ENCODE results near the gene PBRM1. TPM values are rescaled to one million over a fixed set of nuclear protein-coding genes. Genes with fewer than 3 reads are reported as not detected.

The PBRM1 gene
- total and polyA plus RNA-seq, 2 of the 13 experiments (the other 11 are each of a cell fraction or from before 2014, with no cell fraction given): 10.9 to 33.2 TPM

DNA sequence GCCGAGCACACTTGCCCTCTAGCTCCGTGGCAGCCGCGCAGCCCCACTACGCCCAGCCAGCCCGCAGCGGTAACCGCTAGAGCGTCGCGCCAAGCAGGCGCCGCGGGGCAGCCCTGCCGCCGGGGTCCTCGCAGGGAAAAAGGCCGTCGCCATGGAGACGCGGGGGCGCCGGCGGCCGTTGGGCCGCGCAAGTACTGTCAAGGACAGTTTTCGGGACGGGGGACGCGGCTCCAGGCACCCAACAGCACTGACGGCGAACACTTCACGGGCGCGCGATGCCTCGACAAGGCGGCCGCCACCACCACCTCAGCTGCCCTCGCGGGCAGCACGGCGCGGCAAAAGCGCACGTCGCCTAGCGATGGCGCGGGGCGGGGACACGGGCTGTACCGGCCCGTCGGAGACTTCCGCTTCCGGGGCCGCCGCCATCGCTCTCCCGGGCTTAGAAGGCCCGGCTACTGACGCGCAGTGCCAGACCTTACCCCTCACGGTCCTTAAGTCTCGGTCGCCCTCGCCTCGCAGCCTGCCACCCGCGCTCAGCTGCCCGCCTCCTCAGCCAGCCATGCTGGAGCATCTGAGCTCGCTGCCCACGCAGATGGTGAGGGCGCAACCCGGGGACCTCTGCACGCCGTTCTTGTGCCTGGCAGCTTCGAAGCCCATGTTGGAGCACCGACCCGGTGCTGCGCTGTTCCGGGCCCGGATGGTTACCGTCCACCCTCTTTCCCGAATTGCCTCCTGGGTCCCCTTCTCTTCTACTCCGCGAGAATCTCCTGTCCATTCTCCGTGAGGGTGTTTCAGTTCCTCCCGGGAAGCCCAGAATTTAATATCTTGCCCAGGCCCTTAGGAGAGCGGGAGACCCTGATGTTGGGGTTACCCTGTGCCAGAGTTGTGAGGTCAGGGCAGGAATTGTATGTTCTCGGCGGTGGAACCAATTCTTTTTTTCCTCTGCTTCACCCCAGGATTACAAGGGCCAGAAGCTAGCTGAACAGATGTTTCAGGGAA is 20.3 kb upstream of the PBRM1 start, which contains the start of the genes GLT8D1 and SPCS1 (continued):
- peak; percentile 22 for TF ChIP-seq MED8 (CRISPR knock-in tag; IDR thresholded peaks at IDR 0.05; ENCODE audit: insufficient replicate concordance)
- TF ChIP-seq GATAD1 (CRISPR knock-in tag; IDR thresholded peaks at IDR 0.05): peak; percentile 93
- TF ChIP-seq TP53 (CRISPR knock-in tag; conservative IDR thresholded peaks at IDR 0.05): peak; percentile 91; the same call in 1 of the 2 replicates
- no peak for TF ChIP-seq IRF1 (CRISPR knock-in tag; IDR thresholded peaks at IDR 0.05; ENCODE audit: low read depth)
- TF ChIP-seq ZSCAN31 (CRISPR knock-in tag; IDR thresholded peaks at IDR 0.05; ENCODE audit: low read depth): peak; percentile 89
- peak; percentile 66; the same call in 1 of the 2 replicates for TF ChIP-seq ZNF567 (CRISPR knock-in tag; IDR thresholded peaks at IDR 0.05; ENCODE audit: borderline replicate concordance)
- TF ChIP-seq, protein P1, sequence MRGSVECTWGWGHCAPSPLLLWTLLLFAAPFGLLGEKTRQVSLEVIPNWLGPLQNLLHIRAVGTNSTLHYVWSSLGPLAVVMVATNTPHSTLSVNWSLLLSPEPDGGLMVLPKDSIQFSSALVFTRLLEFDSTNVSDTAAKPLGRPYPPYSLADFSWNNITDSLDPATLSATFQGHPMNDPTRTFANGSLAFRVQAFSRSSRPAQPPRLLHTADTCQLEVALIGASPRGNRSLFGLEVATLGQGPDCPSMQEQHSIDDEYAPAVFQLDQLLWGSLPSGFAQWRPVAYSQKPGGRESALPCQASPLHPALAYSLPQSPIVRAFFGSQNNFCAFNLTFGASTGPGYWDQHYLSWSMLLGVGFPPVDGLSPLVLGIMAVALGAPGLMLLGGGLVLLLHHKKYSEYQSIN (CRISPR knock-in tag; IDR thresholded peaks at IDR 0.05; ENCODE audit: borderline replicate concordance): 0 out of 2 replicates have a peak, but pooled peaks have one; percentile 4
- TF ChIP-seq ZNF563 (CRISPR knock-in tag; IDR thresholded peaks at IDR 0.05): peak; percentile 84
- peak; percentile 99 for TF ChIP-seq GABPB1 (CRISPR knock-in tag; IDR thresholded peaks at IDR 0.05)
- TF ChIP-seq KMT2B (CRISPR knock-in tag; IDR thresholded peaks at IDR 0.05): peak; percentile 94
- 0 out of 2 replicates have a peak, but pooled peaks have one; percentile 23 for TF ChIP-seq ZNF775 (CRISPR knock-in tag; IDR thresholded peaks at IDR 0.05; ENCODE audit: borderline replicate concordance)
- no peak for TF ChIP-seq ZNF317 (CRISPR knock-in tag; IDR thresholded peaks at IDR 0.05)
- peak; percentile 88 for TF ChIP-seq TBX2 (CRISPR knock-in tag; IDR thresholded peaks at IDR 0.05; ENCODE audit: borderline replicate concordance)
- 0 out of 2 replicates have a peak, but pooled peaks have one; percentile 75 for TF ChIP-seq ZNF572 (CRISPR knock-in tag; IDR thresholded peaks at IDR 0.05)
- 0 out of 2 replicates have a peak, but pooled peaks have one; percentile 52 for TF ChIP-seq ZC3H13 (CRISPR knock-in tag; IDR thresholded peaks at IDR 0.05)
- TF ChIP-seq PCBP1 (IDR thresholded peaks at IDR 0.05; ENCODE audit: borderline replicate concordance, low read depth, low read length): no peak
- TF ChIP-seq SALL2 (CRISPR knock-in tag; IDR thresholded peaks at IDR 0.05): peak; percentile 69
- TF ChIP-seq GATAD2A (CRISPR knock-in tag; IDR thresholded peaks at IDR 0.05): 0 out of 2 replicates have a peak, but pooled peaks have one; percentile 28
- peak; percentile 80 for TF ChIP-seq ZNF883 (CRISPR knock-in tag; IDR thresholded peaks at IDR 0.05; ENCODE audit: not compliant biosample characterization)
- TF ChIP-seq NRL (CRISPR knock-in tag; IDR thresholded peaks at IDR 0.05; ENCODE audit: borderline replicate concordance): peak; percentile 80; the same call in 1 of the 2 replicates
- peak; percentile 61; the same call in 1 of the 2 replicates for TF ChIP-seq MTF1 (CRISPR knock-in tag; IDR thresholded peaks at IDR 0.05)
- no peak for TF ChIP-seq ZNF703 (CRISPR knock-in tag; IDR thresholded peaks at IDR 0.05; ENCODE audit: borderline replicate concordance)
- TF ChIP-seq ZFY (CRISPR knock-in tag; IDR thresholded peaks at IDR 0.05): peak; percentile 90
- TF ChIP-seq AGO1 (IDR thresholded peaks at IDR 0.05; ENCODE audit: low read depth, low read length, poor library complexity, severe bottlenecking): no peak
- peak; percentile 92 for TF ChIP-seq ZSCAN22 (CRISPR knock-in tag; IDR thresholded peaks at IDR 0.05)
- TF ChIP-seq, protein P2, sequence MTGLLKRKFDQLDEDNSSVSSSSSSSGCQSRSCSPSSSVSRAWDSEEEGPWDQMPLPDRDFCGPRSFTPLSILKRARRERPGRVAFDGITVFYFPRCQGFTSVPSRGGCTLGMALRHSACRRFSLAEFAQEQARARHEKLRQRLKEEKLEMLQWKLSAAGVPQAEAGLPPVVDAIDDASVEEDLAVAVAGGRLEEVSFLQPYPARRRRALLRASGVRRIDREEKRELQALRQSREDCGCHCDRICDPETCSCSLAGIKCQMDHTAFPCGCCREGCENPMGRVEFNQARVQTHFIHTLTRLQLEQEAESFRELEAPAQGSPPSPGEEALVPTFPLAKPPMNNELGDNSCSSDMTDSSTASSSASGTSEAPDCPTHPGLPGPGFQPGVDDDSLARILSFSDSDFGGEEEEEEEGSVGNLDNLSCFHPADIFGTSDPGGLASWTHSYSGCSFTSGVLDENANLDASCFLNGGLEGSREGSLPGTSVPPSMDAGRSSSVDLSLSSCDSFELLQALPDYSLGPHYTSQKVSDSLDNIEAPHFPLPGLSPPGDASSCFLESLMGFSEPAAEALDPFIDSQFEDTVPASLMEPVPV (CRISPR knock-in tag; IDR thresholded peaks at IDR 0.05): peak; percentile 91
